COLO668 (cell line): ENCODE results near the gene MEF2B.

Experiments used
- DNase-seq: peaks from one replicate; lab custom pipeline; 2025; ENCODE audit not compliant: unreplicated experiment; lab: John Stamatoyannopoulos, UW

The MEF2B gene

DNA sequence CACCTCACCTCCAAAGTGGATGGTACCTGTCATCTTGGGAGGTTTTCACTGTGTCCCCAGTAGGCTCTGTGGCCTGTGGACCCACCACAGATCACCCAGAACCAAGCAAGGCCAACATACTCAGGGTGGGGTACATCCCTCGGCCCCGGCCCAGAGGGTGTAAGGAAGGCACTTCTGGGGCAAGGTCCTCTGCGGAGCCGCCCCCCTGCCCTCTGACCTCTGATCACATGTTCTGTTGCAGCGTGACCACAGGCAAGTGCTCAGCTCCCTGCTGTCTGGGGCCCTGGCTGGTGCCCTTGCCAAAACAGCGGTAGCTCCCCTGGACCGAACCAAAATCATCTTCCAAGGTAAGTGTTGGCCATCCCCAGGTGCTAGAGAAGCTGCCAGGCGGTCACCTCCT is 68.5 kb downstream of the MEF2B start:
- DNase-seq = no peak

- DNase-seq = no peak
Observed at GRCh38 chr19:19098703-19099632, 71.1 kb downstream of the MEF2B start.

- DNase-seq = no peak
Observed at GRCh38 chr19:19098084-19098702, 71.9 kb downstream of the MEF2B start.

DNA sequence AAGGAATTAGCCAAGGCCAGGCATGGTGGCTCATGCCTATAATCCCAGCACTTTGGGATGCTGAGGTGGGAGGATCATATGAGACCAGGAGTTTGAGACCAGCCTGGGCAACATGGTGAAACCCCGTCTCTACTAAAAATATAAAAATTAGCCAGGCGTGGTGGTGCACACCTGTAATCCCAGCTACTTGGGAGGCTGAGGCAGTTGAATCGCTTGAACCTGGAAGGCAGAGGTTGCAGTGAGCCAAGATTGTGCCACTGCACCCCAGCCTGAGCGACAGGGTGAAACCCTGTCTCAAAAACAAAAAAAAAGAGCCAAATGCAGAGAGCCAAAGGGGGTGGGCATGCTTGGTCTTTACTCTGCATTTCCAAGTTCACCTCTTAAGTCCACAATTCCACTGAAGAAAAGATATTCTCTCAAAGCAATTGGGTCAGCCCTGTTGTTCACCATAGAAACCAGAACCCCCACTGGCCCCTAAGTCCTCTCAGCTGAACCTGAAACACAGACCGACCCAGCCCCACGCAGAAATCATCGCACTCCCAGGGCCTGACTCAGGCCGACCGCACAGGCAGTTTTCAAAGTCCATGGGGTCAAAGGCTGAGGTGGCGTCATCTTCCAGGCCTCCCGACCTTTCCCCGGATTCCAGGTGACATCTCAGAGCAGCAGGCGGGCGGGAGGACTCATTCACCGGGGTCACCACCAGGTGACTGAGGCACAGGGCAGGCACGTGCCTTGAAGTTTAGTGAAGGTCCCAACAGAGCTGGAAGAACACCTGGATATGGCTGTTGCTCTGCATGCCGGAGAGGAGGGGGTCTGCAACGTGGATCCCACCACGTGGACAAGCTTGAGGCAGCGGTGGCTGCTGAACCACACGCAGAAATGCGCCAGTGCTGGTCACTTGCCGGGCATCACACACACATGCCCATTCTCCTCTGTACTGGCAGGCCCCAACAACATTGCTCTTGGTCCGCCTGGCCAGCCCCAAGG is 73.1 kb downstream of the MEF2B start:
- no peak for DNase-seq

GRCh38 chr19:19095691-19096090 is 74.4 kb downstream of the MEF2B start:
- no peak for DNase-seq
